ENCODE measurements around the gene DIAPH3.

DNA sequence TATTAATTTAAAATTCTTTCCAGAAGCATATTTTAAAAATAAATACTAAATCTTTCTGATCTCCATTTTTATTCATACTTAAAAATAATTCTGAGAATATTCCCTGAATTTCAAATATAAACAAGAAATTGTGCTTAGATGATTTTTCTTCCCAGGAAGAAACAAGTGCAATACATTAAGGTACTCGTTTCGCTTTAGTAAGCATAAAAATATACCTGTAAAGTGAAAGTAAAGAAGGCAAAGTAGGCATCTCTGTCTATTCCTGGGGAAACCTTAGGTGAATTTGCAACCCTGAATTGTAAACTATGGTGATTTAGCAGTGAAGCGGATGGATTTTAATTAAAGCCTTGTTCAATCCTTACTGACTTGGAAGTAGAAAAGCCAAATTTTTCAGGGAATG, 354.2 kb downstream of the DIAPH3 start:
- no peak for TF ChIP-seq POLR2A (IDR thresholded peaks at IDR 0.05)
- TF ChIP-seq, protein P1, sequence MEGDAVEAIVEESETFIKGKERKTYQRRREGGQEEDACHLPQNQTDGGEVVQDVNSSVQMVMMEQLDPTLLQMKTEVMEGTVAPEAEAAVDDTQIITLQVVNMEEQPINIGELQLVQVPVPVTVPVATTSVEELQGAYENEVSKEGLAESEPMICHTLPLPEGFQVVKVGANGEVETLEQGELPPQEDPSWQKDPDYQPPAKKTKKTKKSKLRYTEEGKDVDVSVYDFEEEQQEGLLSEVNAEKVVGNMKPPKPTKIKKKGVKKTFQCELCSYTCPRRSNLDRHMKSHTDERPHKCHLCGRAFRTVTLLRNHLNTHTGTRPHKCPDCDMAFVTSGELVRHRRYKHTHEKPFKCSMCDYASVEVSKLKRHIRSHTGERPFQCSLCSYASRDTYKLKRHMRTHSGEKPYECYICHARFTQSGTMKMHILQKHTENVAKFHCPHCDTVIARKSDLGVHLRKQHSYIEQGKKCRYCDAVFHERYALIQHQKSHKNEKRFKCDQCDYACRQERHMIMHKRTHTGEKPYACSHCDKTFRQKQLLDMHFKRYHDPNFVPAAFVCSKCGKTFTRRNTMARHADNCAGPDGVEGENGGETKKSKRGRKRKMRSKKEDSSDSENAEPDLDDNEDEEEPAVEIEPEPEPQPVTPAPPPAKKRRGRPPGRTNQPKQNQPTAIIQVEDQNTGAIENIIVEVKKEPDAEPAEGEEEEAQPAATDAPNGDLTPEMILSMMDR (IDR thresholded peaks at IDR 0.05): no peak
